H1 (cell line): Measurements from ENCODE around the gene SPATA6L. TPM values are rescaled to one million over a fixed set of nuclear protein-coding genes. Genes with fewer than 3 reads are reported as not detected.

Experiments used
- CTCF ChIA-PET: fragments of 300-600 bp; sonication (Branson Sonifier 250); formaldehyde crosslinking; loops from one replicate; lab custom pipeline; 2021; ENCODE audit not compliant: partially characterized antibody; lab: Charles Lee
- POLR2A ChIA-PET: fragments of 300-600 bp; sonication (Branson Sonifier 250); formaldehyde crosslinking; loops from one replicate; lab custom pipeline; 2021; ENCODE audit warnings: inconsistent platforms; ENCODE audit not compliant: partially characterized antibody; lab: Charles Lee
- DNase-seq, 2 experiments: peaks; one replicate each; pipeline versions ENCODE4 v3.0.0 to v3.0.0-alpha.2; 2010 to 2022; ENCODE audit warnings: low spot score in 2 of 2, low read depth in 1 of 2, mixed read lengths in 1 of 2
- FAIRE-seq: peaks from 2 replicates; lab custom pipeline; 2011; peaks lifted over from hg19 to GRCh38; lab: Jason Lieb, UNC
- H2AFZ ChIP-seq: 2 replicates; pipeline ENCODE4 v1.8.1; 2012; ENCODE audit warnings: low read length, inconsistent platforms
- H2AK5ac ChIP-seq: 2 replicates; pipeline ENCODE4 v1.6.1; 2013; ENCODE audit warnings: low read depth, low read length
- H2BK120ac ChIP-seq: replicated peaks from 2 replicates; pipeline ENCODE3; 2013; ENCODE audit warnings: low read depth, low read length, inconsistent platforms
- H2BK12ac ChIP-seq: 2 replicates; pipeline ENCODE4 v1.6.1; 2013; ENCODE audit warnings: low read depth, low read length
- H2BK15ac ChIP-seq: 2 replicates; pipeline ENCODE4 v1.6.1; 2013; ENCODE audit warnings: low read length
- H2BK20ac ChIP-seq: 2 replicates; pipeline ENCODE4 v1.6.1; 2013; ENCODE audit warnings: low read length
- H2BK5ac ChIP-seq: 2 replicates; pipeline ENCODE4 v1.6.1; 2013; ENCODE audit warnings: low read depth, low read length
- H3K14ac ChIP-seq: 2 replicates; pipeline ENCODE4 v1.6.1; 2013; ENCODE audit warnings: inconsistent platforms; ENCODE audit not compliant: insufficient read length
- H3K18ac ChIP-seq: 2 replicates; pipeline ENCODE4 v1.6.1; 2013; ENCODE audit warnings: low read length; ENCODE audit errors: extremely low read depth
- H3K23ac ChIP-seq: 2 replicates; pipeline ENCODE4 v1.6.1; 2013; ENCODE audit warnings: inconsistent platforms; ENCODE audit not compliant: insufficient read length
- H3K23me2 ChIP-seq: 2 replicates; pipeline ENCODE4 v1.6.1; 2013; ENCODE audit warnings: low read depth, low read length
- H3K27ac ChIP-seq: 2 replicates; pipeline ENCODE4 v1.6.1; 2011; ENCODE audit warnings: low read depth, low read length, inconsistent platforms
- H3K27me3 ChIP-seq, 4 experiments: replicated peaks in 1 of 4; 1 replicate in 1 of 4; 2 replicates in 3 of 4; pipeline versions ENCODE4 v1.6.1 to v1.8.1; 2011 to 2013; ENCODE audit warnings: low read length in 3 of 4, mild to moderate bottlenecking in 3 of 4, inconsistent platforms in 2 of 4, mixed read lengths in 2 of 4, moderate library complexity in 1 of 4; ENCODE audit not compliant: control insufficient read depth in 3 of 4, insufficient read depth in 3 of 4; ENCODE audit errors: extremely low read depth in 1 of 4
- H3K36me3 ChIP-seq, 4 experiments: 2 replicates each; pipeline versions ENCODE4 v1.6.1 to v1.8.1; 2011 to 2013; ENCODE audit warnings: mild to moderate bottlenecking in 4 of 4, low read length in 3 of 4, moderate library complexity in 2 of 4, control low read depth in 1 of 4, inconsistent platforms in 1 of 4; ENCODE audit not compliant: insufficient read depth in 4 of 4, control insufficient read depth in 2 of 4
- H3K4ac ChIP-seq: replicated peaks from 2 replicates; pipeline ENCODE3; 2013; ENCODE audit warnings: low read length, low read depth, mixed read lengths, inconsistent platforms; ENCODE audit not compliant: insufficient read length
- H3K4me1 ChIP-seq, 4 experiments: replicated peaks in 1 of 4; 1 replicate in 1 of 4; 2 replicates in 3 of 4; pipeline versions ENCODE4 v1.6.1 to v1.8.1; 2011 to 2013; ENCODE audit warnings: low read length in 3 of 4, inconsistent platforms in 2 of 4, mixed read lengths in 1 of 4; ENCODE audit not compliant: insufficient read depth in 4 of 4, control insufficient read depth in 3 of 4
- H3K4me2 ChIP-seq, 2 experiments: 2 replicates each; pipeline versions ENCODE4 v1.6.1 to v1.8.1; 2011 to 2013; ENCODE audit warnings: low read depth in 2 of 2, low read length in 2 of 2, control low read depth in 1 of 2, inconsistent platforms in 1 of 2, mild to moderate bottlenecking in 1 of 2; ENCODE audit not compliant: insufficient read depth in 1 of 2
- H3K4me3 ChIP-seq, 4 experiments: fragments of 200-600, 300-600 bp in 1 of 4; sonication (generic), shearing (Covaris generic), sonication (Bioruptor Twin) in 1 of 4; 2 replicates each; pipeline versions ENCODE4 v1.5.1 to v1.8.1; 2011 to 2016; ENCODE audit warnings: low read length in 4 of 4, low read depth in 3 of 4, control low read depth in 2 of 4, inconsistent platforms in 2 of 4, mild to moderate bottlenecking in 2 of 4, mixed read lengths in 1 of 4, moderate library complexity in 1 of 4; ENCODE audit not compliant: insufficient read depth in 2 of 4; ENCODE audit errors: extremely low read depth in 1 of 4
- H3K56ac ChIP-seq: replicated peaks from 2 replicates; pipeline ENCODE3; 2013; ENCODE audit warnings: low read depth, mild to moderate bottlenecking, mixed read lengths, low read length, inconsistent platforms; ENCODE audit not compliant: insufficient read length
- H3K79me1 ChIP-seq: 2 replicates; pipeline ENCODE4 v1.6.1; 2013; ENCODE audit warnings: low read depth, low read length, control low read depth
- H3K79me2 ChIP-seq, 2 experiments: 2 replicates each; pipeline versions ENCODE4 v1.6.1 to v1.8.1; 2012 to 2013; ENCODE audit warnings: low read length in 2 of 2, mild to moderate bottlenecking in 2 of 2, inconsistent platforms in 1 of 2; ENCODE audit not compliant: insufficient read depth in 2 of 2, control insufficient read depth in 1 of 2
- H3K9ac ChIP-seq, 4 experiments: replicated peaks in 1 of 4; 1 replicate in 1 of 4; 2 replicates in 3 of 4; pipeline versions ENCODE4 v1.6.1 to v1.8.1; 2011 to 2013; ENCODE audit warnings: low read depth in 3 of 4, low read length in 3 of 4, control low read depth in 2 of 4, mild to moderate bottlenecking in 2 of 4, moderate library complexity in 2 of 4, inconsistent platforms in 1 of 4; ENCODE audit errors: extremely low read depth in 1 of 4
- H3K9me3 ChIP-seq, 2 experiments: 2 replicates each; pipeline versions ENCODE4 v1.6.1 to v1.8.1; 2012 to 2013; ENCODE audit warnings: mild to moderate bottlenecking in 2 of 2, moderate library complexity in 2 of 2, control low read depth in 1 of 2, inconsistent platforms in 1 of 2, low read depth in 1 of 2, low read length in 1 of 2, mixed read lengths in 1 of 2; ENCODE audit not compliant: insufficient read depth in 2 of 2
- H4K20me1 ChIP-seq, 2 experiments: replicated peaks in 1 of 2; 2 replicates each; pipeline versions ENCODE3 to v1.8.1; 2011 to 2013; ENCODE audit warnings: inconsistent platforms in 2 of 2, low read length in 2 of 2, mild to moderate bottlenecking in 1 of 2; ENCODE audit not compliant: insufficient read depth in 2 of 2, control insufficient read depth in 1 of 2
- H4K5ac ChIP-seq: 2 replicates; pipeline ENCODE4 v1.6.1; 2013; ENCODE audit warnings: low read length, low read depth, mixed read lengths, inconsistent platforms; ENCODE audit not compliant: insufficient read length
- H4K8ac ChIP-seq: 2 replicates; pipeline ENCODE4 v1.8.0; 2013; ENCODE audit warnings: mild to moderate bottlenecking, moderate library complexity, low read length, inconsistent platforms; ENCODE audit not compliant: insufficient read depth; ENCODE audit errors: extremely low read depth
- H4K91ac ChIP-seq: replicated peaks from 2 replicates; pipeline ENCODE3; 2013; ENCODE audit warnings: low read length, mixed read lengths, inconsistent platforms; ENCODE audit not compliant: insufficient read length
- CREB1 ChIP-seq: IDR thresholded peaks from 2 replicates; pipeline ENCODE4 v1.6.1; 2012; ENCODE audit warnings: inconsistent platforms
- CTBP2 ChIP-seq: IDR thresholded peaks from 2 replicates; pipeline ENCODE4 v1.7.0; 2011; ENCODE audit warnings: borderline replicate concordance, mild to moderate bottlenecking, moderate library complexity, mixed read lengths, low read length; ENCODE audit not compliant: insufficient read depth, insufficient read length
- GTF2F1 ChIP-seq: IDR thresholded peaks from 2 replicates; pipeline ENCODE4 v1.6.1; 2012; ENCODE audit warnings: low read depth, low read length, improper control_type of control experiment, borderline replicate concordance
- HDAC2 ChIP-seq, 2 experiments: fragments of 300-600 bp in 1 of 2; sonication (generic) in 1 of 2; IDR thresholded peaks; 2 replicates each; pipeline ENCODE4 v1.6.1; 2011 to 2012; ENCODE audit warnings: low read depth in 2 of 2, low read length in 2 of 2, mild to moderate bottlenecking in 2 of 2, moderate library complexity in 2 of 2, borderline replicate concordance in 1 of 2, inconsistent platforms in 1 of 2
- HDAC6 ChIP-seq: IDR thresholded peaks from one replicate; pipeline ENCODE4 v1.7.1; 2012; ENCODE audit warnings: low read depth, mild to moderate bottlenecking, inconsistent platforms, low read length, moderate library complexity
- JUND ChIP-seq: IDR thresholded peaks from 2 replicates; pipeline ENCODE4 v1.6.1; 2011; ENCODE audit warnings: mild to moderate bottlenecking, improper control_type of control experiment, low read length
- NANOG ChIP-seq: IDR thresholded peaks from 2 replicates; pipeline ENCODE4 v1.6.1; 2011; ENCODE audit warnings: low read length, low read depth, mild to moderate bottlenecking, inconsistent platforms; ENCODE audit not compliant: insufficient read depth, poor library complexity, severe bottlenecking
- RNF2 ChIP-seq: fragments of 200-900, 300-1000 bp; sonication (generic); IDR thresholded peaks from 2 replicates; pipeline ENCODE4 v1.7.1; 2016; ENCODE audit warnings: borderline replicate concordance, low read depth, mild to moderate bottlenecking, antibody characterized with exemption, low read length; ENCODE audit not compliant: poor library complexity, severe bottlenecking; ENCODE audit errors: missing control alignments
- SAP30 ChIP-seq: fragments of 300-600 bp; sonication (generic); IDR thresholded peaks from 2 replicates; pipeline ENCODE4 v1.7.1; 2012; ENCODE audit warnings: low read length, moderate library complexity, mild to moderate bottlenecking, inconsistent platforms; ENCODE audit not compliant: insufficient read depth, insufficient replicate concordance
- SIRT6 ChIP-seq: IDR thresholded peaks from one replicate; pipeline ENCODE4 v1.7.1; 2012; ENCODE audit warnings: low read length, inconsistent platforms
- SIX5 ChIP-seq: IDR thresholded peaks from 2 replicates; pipeline ENCODE4 v1.6.1; 2011; ENCODE audit warnings: mild to moderate bottlenecking, low read depth, low read length
- SP1 ChIP-seq: IDR thresholded peaks from 2 replicates; pipeline ENCODE4 v1.6.1; 2011; ENCODE audit warnings: low read depth, low read length
- SP2 ChIP-seq: IDR thresholded peaks from 2 replicates; pipeline ENCODE4 v1.6.1; 2012; ENCODE audit warnings: mild to moderate bottlenecking, low read length, inconsistent platforms
- SP4 ChIP-seq: IDR thresholded peaks from 2 replicates; pipeline ENCODE4 v1.6.1; 2012; ENCODE audit warnings: low read length, inconsistent platforms
- TAF1 ChIP-seq: IDR thresholded peaks from 2 replicates; pipeline ENCODE4 v1.6.1; 2011; ENCODE audit warnings: mild to moderate bottlenecking, low read depth, low read length
- WGBS, 2 experiments: shearing (Covaris generic) in 1 of 2; methylation state at CpG; one replicate each; pipeline versions ENCODE4 v1.1.6 to v1.1.7; 2013 to 2015; ENCODE audit warnings: low lambda C conversion rate in 2 of 2, mixed read lengths in 2 of 2, inconsistent platforms in 1 of 2, low coverage in 1 of 2, missing lambda C conversion rate in 1 of 2; ENCODE audit not compliant: insufficient replicate concordance in 2 of 2, insufficient coverage in 1 of 2, insufficient read length in 1 of 2; ENCODE audit errors: extremely low coverage in 1 of 2, missing lambda C conversion rate in 1 of 2; 5-methylcytosine and 5-hydroxymethylcytosine counted together
- polyA plus RNA-seq, 7 experiments: library from polyadenylated mRNA; depleted of rRNA in 3 of 7; stranded (reverse) in 5 of 7; unstranded in 2 of 7; fragments of >200 nt in 5 of 7; fragments of 200-250 nt in 2 of 7; gene quantifications; 1 replicate in 5 of 7; 2 replicates in 1 of 7; 4 replicates in 1 of 7; pipeline versions ENCODE4 v1.2.1 to v1.2.3, GENCODE V29; 2011 to 2013; ENCODE audit warnings: missing spikeins in 2 of 7, mixed read lengths in 2 of 7
- total RNA-seq: library from RNA; stranded (reverse); fragmentation: NEBNext Ultra II Directional; extraction: Animal tissue kit (Norgen Biotek cat#: 25700); gene quantifications from 2 replicates; pipeline ENCODE4 v1.2.1, GENCODE V29; 2021

Gene SPATA6L
- total and polyA plus RNA-seq, 2 of the 8 experiments (the other 6 are each of a cell fraction or from before 2014, with no cell fraction given) = 0.57 to 1.1 TPM

GRCh38 chr9:4592886-4593285 lies 73.4 kb downstream of the SPATA6L start:
- Histone ChIP-seq H3K27me3 (no peaks in the 10 kb centered on the region), H3K4me1 (peaks cover 0 to 5% (median 2%) of the 10 kb centered on the region in 4 experiments; a peak in 2 of 7 replicates), H3K27ac (no peak overlapping the region), H4K5ac (no peak overlapping the region), H2AK5ac (no peak overlapping the region), H3K23ac (no peak overlapping the region), H4K91ac (no peak overlapping the region), H4K20me1 (no peaks in the 10 kb centered on the region), H2BK120ac (no peak overlapping the region), H2AFZ (no peak overlapping the region), H3K14ac (no peak overlapping the region), H3K9ac (no peak overlapping the region), H3K79me1 (no peaks in the 10 kb centered on the region), H3K4me2 (no peak overlapping the region), H3K4ac (no peak overlapping the region), H3K79me2 (no peaks in the 10 kb centered on the region), H3K9me3 (no peaks in the 10 kb centered on the region), H4K8ac (no peak overlapping the region), H3K56ac (no peak overlapping the region), H2BK20ac (no peak overlapping the region), H2BK15ac (no peak overlapping the region), H2BK5ac (no peak overlapping the region), H2BK12ac (no peak overlapping the region), H3K36me3 (no peaks in the 10 kb centered on the region), H3K18ac (no peak overlapping the region), H3K23me2 (no peaks in the 10 kb centered on the region), H3K4me3 (no peak overlapping the region)
- POLR2A ChIA-PET = no interaction called here
- WGBS, 2 experiments = 87% methylated on average over 1 of the region's 1 CpG; no CpG with 5 or more reads in 1 of the 2 experiments
- FAIRE-seq (no peak), DNase-seq (no peak)
- CTCF ChIA-PET = interaction anchor here (0.9 to 3.0 kb wide), 7 partner anchors 9 to 209 kb away, joined by 3 to 7 read pairs (median 4); no protein-coding TSS in a partner anchor
- no peak for TF ChIP-seq GTF2F1
- no peak for TF ChIP-seq SP1
- TF ChIP-seq TAF1 = no peak
- TF ChIP-seq SP4 = no peak
- TF ChIP-seq SP2 = no peak
- no peak for TF ChIP-seq NANOG
- no peak for TF ChIP-seq RNF2
- no peak for TF ChIP-seq JUND
- TF ChIP-seq SIRT6 = no peak
- TF ChIP-seq HDAC6 = no peak
- no peak for TF ChIP-seq SAP30
- no peak for TF ChIP-seq HDAC2 (IDR thresholded peaks at IDR 0.05; ENCODE audit: borderline replicate concordance in 1 of 2, low read depth in 2 of 2, low read length in 2 of 2)
- no peak for TF ChIP-seq CTBP2
- TF ChIP-seq CREB1 = no peak
- no peak for TF ChIP-seq SIX5
